Right atrium auricular region (tissue), 2 donors: ENCODE measurements around the gene DYRK1A. TPM values are rescaled to one million over a fixed set of nuclear protein-coding genes. Genes with fewer than 3 reads are reported as not detected.

Source experiments
- DNase-seq: peaks from one replicate; pipeline ENCODE4 v3.0.0-alpha.2; 2019; ENCODE audit warnings: low spot score
- H3K27ac ChIP-seq, 2 donors: fragments of 200-600 bp; sonication (generic); 1 replicate in 1 of 2; 2 replicates in 1 of 2; pipeline ENCODE4 v1.5.1; 2016 to 2019
- H3K27me3 ChIP-seq, 2 donors: fragments of 200-600 bp; sonication (generic); one replicate each; pipeline versions ENCODE4 v1.5.1 to v1.6.0; 2017 to 2019
- H3K36me3 ChIP-seq: fragments of 200-600 bp; sonication (generic); one replicate; pipeline ENCODE4 v1.5.1; 2016
- H3K4me1 ChIP-seq, 2 donors: fragments of 200-600 bp; sonication (generic); one replicate each; pipeline versions ENCODE4 v1.5.1 to v1.6.0; 2017 to 2019
- H3K4me3 ChIP-seq, 2 donors: fragments of 200-600 bp; sonication (generic); 1 replicate in 1 of 2; 2 replicates in 1 of 2; pipeline ENCODE4 v1.5.1; 2017 to 2019; ENCODE audit warnings: mild to moderate bottlenecking in 1 of 2, moderate library complexity in 1 of 2
- H3K9me3 ChIP-seq, 2 donors: fragments of 200-600 bp; sonication (generic); one replicate each; pipeline ENCODE4 v1.5.1; 2019
- total RNA-seq, 2 donors: library from RNA; depleted of rRNA; stranded (reverse); fragments of >200 nt; gene quantifications; one replicate each; pipeline ENCODE4 v1.1.0, GENCODE V29; 2016
- TF ChIP-seq, protein P1 (sequence below), 2 donors: fragments of 200-600 bp; sonication (generic); IDR thresholded peaks; one replicate each; pipeline ENCODE4 v1.5.1; 2019; ENCODE audit warnings: antibody characterized with exemption in 2 of 2

DYRK1A gene
- total RNA-seq, 2 donors from 2014 or later, result 69.3 to 94.7 TPM

DNA sequence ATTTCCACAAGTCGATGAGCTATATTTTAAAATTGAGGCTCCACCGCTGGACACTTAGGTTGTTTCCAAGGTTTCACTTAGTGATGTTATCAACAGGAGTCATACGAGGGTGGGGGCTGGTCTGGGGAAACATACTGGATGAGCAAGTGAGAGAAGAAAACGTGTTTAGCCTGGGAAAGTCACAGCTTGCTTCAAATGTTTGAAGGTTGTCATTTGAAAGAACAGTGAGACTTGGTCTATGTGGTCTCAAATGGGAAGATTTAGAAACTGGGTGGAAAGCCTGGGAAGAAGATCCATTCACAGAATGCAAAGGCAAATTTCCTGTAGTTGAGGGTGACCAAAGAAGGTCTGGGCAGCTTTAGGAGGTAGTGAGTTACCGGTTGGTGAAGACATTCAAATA is 9.9 kb upstream of the DYRK1A start:
- Histone ChIP-seq H3K27me3 (no peaks in the 10 kb centered on the region), H3K36me3 (no peaks in the 10 kb centered on the region), H3K27ac (no peak overlapping the region), H3K4me3 (no peak overlapping the region), H3K4me1 (no peaks in the 10 kb centered on the region), H3K9me3 (no peaks in the 10 kb centered on the region)
- DNase-seq, result no peak
- TF ChIP-seq, protein P1, sequence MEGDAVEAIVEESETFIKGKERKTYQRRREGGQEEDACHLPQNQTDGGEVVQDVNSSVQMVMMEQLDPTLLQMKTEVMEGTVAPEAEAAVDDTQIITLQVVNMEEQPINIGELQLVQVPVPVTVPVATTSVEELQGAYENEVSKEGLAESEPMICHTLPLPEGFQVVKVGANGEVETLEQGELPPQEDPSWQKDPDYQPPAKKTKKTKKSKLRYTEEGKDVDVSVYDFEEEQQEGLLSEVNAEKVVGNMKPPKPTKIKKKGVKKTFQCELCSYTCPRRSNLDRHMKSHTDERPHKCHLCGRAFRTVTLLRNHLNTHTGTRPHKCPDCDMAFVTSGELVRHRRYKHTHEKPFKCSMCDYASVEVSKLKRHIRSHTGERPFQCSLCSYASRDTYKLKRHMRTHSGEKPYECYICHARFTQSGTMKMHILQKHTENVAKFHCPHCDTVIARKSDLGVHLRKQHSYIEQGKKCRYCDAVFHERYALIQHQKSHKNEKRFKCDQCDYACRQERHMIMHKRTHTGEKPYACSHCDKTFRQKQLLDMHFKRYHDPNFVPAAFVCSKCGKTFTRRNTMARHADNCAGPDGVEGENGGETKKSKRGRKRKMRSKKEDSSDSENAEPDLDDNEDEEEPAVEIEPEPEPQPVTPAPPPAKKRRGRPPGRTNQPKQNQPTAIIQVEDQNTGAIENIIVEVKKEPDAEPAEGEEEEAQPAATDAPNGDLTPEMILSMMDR (IDR thresholded peaks at IDR 0.05), result no peak

DNA sequence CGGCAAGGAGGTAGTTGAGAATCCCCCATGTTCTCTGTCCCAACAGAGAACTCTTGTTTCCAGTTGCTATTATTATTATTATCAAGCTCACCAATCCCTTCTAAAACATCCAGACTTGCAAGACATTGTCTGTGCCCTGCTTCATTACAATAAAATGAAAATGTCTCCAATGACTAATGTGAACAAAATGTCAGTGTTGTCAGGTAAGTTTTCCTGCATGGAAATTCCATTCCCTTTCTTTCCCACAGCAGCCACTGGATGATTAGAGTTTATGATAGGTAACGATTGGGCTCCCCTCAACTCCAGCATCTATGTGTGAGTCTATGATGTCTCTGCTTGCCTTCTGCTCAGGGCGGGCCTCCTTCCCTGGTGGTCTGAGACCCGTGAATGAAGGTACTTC is 8.9 kb upstream of the DYRK1A start:
- no peaks in the 10 kb centered on the region for H3K36me3 ChIP-seq
- TF ChIP-seq, protein P1 (IDR thresholded peaks at IDR 0.05), result no peak
- no peaks in the 10 kb centered on the region for H3K27me3 ChIP-seq
- no peak overlapping the region for H3K27ac ChIP-seq
- no peak overlapping the region for H3K4me3 ChIP-seq
- DNase-seq, result no peak
- no peaks in the 10 kb centered on the region for H3K4me1 ChIP-seq
- H3K9me3 ChIP-seq, result no peaks in the 10 kb centered on the region

DNA sequence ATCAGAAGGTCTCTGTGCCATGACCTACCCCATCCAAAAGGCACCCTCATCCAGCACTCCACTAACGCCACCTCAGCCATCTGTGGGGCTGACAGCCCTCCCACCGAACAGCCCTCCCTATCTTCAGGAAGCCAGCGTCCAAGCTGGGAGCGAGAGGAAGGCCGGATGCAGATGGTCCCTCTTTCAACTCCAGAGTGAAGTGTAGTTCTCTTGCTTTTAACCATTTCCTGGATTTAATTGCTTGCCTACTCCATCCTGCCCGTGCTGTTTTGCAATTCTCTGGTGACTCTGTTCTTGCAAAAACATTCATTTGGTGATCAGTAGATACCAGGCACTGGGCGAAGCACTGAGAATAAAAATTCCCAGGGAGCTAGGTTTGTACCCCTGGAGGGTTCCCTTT is 8.2 kb upstream of the DYRK1A start:
- Histone ChIP-seq H3K4me3 (no peak overlapping the region), H3K36me3 (no peaks in the 10 kb centered on the region), H3K27ac (no peak overlapping the region), H3K27me3 (no peaks in the 10 kb centered on the region), H3K4me1 (no peaks in the 10 kb centered on the region), H3K9me3 (no peaks in the 10 kb centered on the region)
- TF ChIP-seq, protein P1 (IDR thresholded peaks at IDR 0.05), result no peak
- DNase-seq, result no peak

DNA sequence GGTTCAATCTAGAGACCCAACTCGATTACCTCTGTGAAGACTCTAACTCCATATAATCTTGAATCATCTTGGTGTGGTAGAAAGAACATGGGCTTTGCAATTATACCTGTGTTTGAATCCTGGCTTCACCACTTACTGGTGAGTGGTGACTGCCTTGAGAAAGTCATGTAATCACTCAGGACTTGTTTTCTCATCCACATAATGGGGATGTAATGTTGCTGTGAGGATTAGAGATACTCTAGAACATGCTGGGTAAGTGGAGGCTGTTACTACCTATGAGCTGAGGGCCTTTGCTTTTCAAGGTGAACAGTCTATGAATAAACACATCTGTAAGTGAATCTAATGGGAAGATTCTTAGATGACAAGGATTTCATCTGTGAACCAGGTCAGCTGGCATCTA is 2.6 kb upstream of the DYRK1A start:
- no peak overlapping the region for H3K4me3 ChIP-seq
- peaks cover 0 to 12% of the 10 kb centered on the region in 2 donors for H3K4me1 ChIP-seq
- H3K36me3 ChIP-seq, result no peaks in the 10 kb centered on the region
- TF ChIP-seq, protein P1 (IDR thresholded peaks at IDR 0.05), result no peak
- no peak for DNase-seq
- H3K9me3 ChIP-seq, result no peaks in the 10 kb centered on the region
- no peaks in the 10 kb centered on the region for H3K27me3 ChIP-seq
- H3K27ac ChIP-seq, result no peak overlapping the region

DNA sequence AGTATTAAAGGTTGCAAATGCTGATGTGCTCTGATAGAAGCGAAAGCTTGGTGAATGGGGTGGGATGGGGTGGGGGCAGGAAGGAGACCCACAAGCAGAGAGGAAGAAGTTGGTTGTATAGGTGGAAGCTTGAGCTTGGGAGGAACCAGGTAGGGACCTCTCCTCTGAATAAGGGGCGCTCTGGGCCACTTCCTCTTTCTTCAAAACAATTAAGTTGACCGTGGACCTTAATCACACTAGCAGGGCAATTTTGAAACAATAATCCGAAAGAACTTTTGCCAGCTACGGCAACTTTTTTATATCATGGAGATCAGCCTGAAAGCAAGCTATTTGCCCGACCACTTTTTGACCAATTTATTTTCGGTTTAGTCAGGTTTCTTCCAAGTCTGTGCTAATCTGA is 1.9 kb upstream of the DYRK1A start:
- no peaks in the 10 kb centered on the region for H3K9me3 ChIP-seq

More for the DNA sequence above, 1.9 kb upstream of the DYRK1A start:
- Histone ChIP-seq H3K4me3 (peak overlapping the region in 1 of 2 donors; percentile 90), H3K36me3 (no peaks in the 10 kb centered on the region), H3K4me1 (peaks cover 0 to 20% of the 10 kb centered on the region in 2 donors), H3K27ac (peak overlapping the region; percentile 99), H3K27me3 (no peaks in the 10 kb centered on the region)
- TF ChIP-seq, protein P1 (IDR thresholded peaks at IDR 0.05), result no peak
- no peak for DNase-seq
